HG03378 (cell line): ENCODE data around the gene SSTR5.

Source experiments
- ATAC-seq: cut with Tn5 transposase; IDR thresholded peaks from one replicate; pipeline ENCODE4 v1.9.1; 2021; ENCODE audit warnings: mild to moderate bottlenecking, moderate library complexity; ENCODE audit not compliant: unreplicated experiment

Gene SSTR5

GRCh38 chr16:1119766-1120576 is 47.4 kb downstream of the SSTR5 start:
- no peak for ATAC-seq

GRCh38 chr16:1120577-1120941 is 48.0 kb downstream of the SSTR5 start:
- no peak for ATAC-seq

- ATAC-seq, result no peak
These were observed 48.5 kb downstream of the SSTR5 start for GRCh38 chr16:1121009-1121408.

- ATAC-seq, result no peak
These were observed 49.3 kb downstream of the SSTR5 start for GRCh38 chr16:1121601-1122397.

DNA sequence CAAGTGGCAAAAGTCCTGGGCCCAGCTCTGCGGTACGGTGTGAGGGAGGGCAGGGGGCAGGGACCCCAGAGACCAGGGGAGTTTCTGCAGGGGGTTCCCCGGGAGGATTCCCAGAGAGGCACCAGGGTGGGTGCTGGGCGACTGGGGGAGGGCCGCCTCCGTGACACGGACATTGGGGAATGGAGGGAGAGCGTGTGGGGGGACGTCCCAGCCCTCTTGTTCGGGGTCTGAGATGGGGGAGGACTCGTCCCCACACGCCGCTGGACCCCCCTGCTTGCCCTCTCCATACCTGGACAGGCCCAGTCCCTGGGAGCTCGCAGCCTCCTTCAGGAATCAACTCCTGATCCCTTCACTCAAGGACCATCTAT is 49.8 kb downstream of the SSTR5 start:
- ATAC-seq, result no peak

GRCh38 chr16:1123525-1124230 is 51.1 kb downstream of the SSTR5 start:
- ATAC-seq, result no peak

DNA sequence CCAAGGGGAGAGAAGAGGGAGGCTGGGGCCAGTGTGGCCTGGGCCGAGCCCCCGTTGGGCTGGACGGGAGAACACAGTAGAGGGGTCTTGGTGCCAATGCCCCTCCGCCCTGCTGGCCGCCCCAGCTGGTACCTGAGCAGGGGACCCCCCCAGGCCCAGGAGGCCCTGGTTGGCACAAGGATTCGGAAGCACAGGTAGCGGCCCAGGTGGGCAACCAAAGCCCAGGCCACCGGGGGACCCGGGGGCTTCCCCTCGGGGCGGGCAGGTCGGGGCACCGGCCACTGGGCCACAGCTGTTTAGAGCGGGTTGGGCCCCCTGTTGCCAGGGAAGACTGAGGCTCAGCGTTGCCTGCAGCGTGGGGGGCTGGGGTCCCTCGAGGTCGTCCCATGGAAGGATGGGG is 51.7 kb downstream of the SSTR5 start:
- no peak for ATAC-seq

DNA sequence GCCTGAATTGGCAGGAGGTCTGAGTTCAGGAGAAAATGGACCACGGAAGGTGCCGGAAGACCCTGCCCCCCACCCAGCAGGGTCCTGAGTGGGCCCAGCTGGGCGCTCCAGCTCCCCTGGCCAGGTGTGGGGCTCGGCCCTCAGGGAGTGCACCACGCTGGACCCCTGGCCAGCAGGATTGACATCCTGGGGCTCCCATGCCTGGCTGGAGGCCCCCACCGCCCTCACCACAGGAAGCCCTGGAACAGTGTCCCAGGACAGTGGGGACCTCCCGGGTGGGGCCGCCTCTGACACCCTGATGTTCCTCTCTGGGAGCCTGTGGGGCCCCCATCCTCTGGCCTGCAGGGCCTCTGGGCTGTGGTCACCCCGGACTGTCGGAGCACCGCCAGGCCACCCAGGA is 52.2 kb downstream of the SSTR5 start:
- no peak for ATAC-seq

- ATAC-seq, result no peak
These were observed 52.9 kb downstream of the SSTR5 start for GRCh38 chr16:1125471-1125870.

GRCh38 chr16:1126044-1126443 is 53.5 kb downstream of the SSTR5 start:
- ATAC-seq, result no peak

DNA sequence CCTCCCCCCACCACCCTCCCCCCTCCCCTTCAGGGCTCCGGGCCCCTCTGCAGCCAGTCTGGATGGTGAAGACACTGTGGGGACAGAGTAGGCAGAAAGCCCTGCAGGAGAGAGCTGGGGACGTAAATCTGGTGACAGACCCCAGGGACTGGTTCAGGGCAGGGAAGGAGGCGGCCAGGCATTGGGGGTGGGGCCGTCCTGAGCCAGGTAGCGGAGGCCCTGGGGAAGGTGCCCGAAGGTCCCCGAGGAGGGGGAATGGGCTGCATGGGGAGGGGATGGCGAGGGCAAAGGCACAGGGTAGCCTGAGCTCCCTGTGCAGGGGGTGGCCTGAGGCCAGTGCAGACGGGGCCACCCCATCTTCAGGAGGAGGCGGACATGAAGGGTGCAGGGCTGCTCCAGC is 54.0 kb downstream of the SSTR5 start:
- ATAC-seq, result no peak

DNA sequence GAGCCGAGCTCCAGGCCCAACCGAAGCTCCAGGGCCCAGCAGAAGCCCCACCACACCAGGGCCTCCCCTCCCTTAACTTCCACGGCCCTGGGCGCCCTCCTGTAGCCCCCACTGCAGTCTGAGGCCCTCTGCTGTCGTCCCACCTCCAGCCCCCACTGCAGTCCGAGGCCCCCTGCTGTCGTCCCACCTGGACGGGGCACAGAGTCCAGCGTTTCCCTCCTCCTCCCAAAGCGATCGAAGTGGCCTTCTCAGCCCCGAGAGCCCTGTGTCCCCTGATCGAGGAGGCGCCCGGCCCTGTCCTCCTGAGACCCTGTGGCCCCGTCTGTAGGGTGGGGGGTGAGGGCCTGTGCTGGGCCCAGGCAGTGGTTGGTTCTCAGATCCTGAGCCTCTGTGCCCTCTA is 54.6 kb downstream of the SSTR5 start:
- ATAC-seq, result no peak

- ATAC-seq, result no peak
These were observed 55.6 kb downstream of the SSTR5 start for GRCh38 chr16:1127971-1128715.

- no peak for ATAC-seq
These were observed 56.8 kb downstream of the SSTR5 start for GRCh38 chr16:1129106-1129960.

DNA sequence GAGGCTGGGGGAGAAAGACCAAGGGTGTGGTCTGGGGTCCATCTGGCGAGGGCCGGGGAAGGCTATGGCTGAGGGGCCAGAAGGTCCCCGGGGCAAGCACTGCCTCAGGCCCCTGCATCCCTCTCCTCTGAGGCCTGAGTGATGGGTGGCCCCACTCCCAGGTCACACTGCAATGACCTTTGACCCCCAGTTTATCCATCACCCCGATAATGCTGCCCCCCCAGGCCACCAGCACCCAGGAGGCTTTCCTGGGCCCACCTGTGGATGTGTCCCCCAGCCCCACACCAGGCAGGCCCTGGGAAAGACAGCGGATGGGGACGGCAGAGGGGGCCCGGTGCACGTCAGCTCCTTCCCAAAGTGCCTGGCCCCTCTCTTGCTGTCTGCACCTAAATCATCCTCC is 57.8 kb downstream of the SSTR5 start:
- no peak for ATAC-seq
